ENCODE measurements around the gene MTMR2.

DNA sequence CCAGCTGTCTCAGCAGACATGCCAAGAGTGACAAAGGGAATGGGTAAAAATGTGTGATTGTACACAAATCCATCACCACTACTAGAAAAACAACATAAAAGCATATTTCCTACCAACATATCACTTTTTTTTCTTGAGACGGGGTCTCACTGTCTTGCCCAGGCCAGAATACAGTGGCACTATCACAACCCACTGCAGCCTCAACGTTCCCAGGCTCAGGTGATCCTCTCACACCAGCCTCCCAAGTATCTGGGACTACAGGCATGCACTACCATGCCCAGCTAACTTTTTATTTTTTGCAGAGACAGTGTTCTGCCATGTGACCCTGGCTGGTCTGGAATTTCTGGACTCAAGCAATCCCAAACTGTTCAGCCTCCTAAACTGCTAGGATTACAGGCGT, 5.2 kb downstream of the MTMR2 start:
- TF ChIP-seq, protein P1, sequence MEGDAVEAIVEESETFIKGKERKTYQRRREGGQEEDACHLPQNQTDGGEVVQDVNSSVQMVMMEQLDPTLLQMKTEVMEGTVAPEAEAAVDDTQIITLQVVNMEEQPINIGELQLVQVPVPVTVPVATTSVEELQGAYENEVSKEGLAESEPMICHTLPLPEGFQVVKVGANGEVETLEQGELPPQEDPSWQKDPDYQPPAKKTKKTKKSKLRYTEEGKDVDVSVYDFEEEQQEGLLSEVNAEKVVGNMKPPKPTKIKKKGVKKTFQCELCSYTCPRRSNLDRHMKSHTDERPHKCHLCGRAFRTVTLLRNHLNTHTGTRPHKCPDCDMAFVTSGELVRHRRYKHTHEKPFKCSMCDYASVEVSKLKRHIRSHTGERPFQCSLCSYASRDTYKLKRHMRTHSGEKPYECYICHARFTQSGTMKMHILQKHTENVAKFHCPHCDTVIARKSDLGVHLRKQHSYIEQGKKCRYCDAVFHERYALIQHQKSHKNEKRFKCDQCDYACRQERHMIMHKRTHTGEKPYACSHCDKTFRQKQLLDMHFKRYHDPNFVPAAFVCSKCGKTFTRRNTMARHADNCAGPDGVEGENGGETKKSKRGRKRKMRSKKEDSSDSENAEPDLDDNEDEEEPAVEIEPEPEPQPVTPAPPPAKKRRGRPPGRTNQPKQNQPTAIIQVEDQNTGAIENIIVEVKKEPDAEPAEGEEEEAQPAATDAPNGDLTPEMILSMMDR (IDR thresholded peaks at IDR 0.05): no peak
- no peak for TF ChIP-seq POLR2A (IDR thresholded peaks at IDR 0.05)
